ENCODE measurements around the gene UCKL1.
A peak's percentile ranks its signal among the peaks of the same experiment; 100 is the strongest.
"Not testable (repeated sequence)": the region's sequence is repeated elsewhere in the genome, so short reads cannot be mapped to it uniquely, and the experiment has no call there.

UCKL1 gene

GRCh38 chr20:63955827-63956663 is at the start of gene UCKL1:
UCKL1 (minus strand) TSS chr20:63956416; CDS start chr20:63956372, 44 bp downstream.
- peak; percentile 14 for FAIRE-seq

GRCh38 chr20:64005394-64005793 is 49.2 kb upstream of the UCKL1 start:
- no peak for FAIRE-seq

GRCh38 chr20:64003960-64004725 is 47.9 kb upstream of the UCKL1 start:
- no peak for FAIRE-seq

- FAIRE-seq, result no peak
Observed at GRCh38 chr20:64001607-64002011, 45.4 kb upstream of the UCKL1 start.

GRCh38 chr20:64000906-64001305 is 44.7 kb upstream of the UCKL1 start:
- no peak for FAIRE-seq

GRCh38 chr20:63982937-63983336 is 26.7 kb upstream of the UCKL1 start:
- no peak for FAIRE-seq

- no peak for FAIRE-seq
Observed at GRCh38 chr20:63980806-63981728, 24.9 kb upstream of the UCKL1 start, which contains the start of gene PRPF6. PRPF6 (plus strand) TSS chr20:63981132; CDS start chr20:63981246, 114 bp downstream.

GRCh38 chr20:63980317-63980805 is 24.1 kb upstream of the UCKL1 start:
- no peak for FAIRE-seq

- FAIRE-seq, result no peak
Observed at GRCh38 chr20:63979557-63980316, 23.5 kb upstream of the UCKL1 start, which contains the start of gene SAMD10. SAMD10 (minus strand) TSS chr20:63979642; CDS start chr20:63979467, 175 bp downstream.

GRCh38 chr20:63979229-63979556 is 23.0 kb upstream of the UCKL1 start:
- FAIRE-seq, result no peak

GRCh38 chr20:63978319-63979228 is 22.4 kb upstream of the UCKL1 start:
- no peak for FAIRE-seq

- FAIRE-seq, result no peak
Observed at GRCh38 chr20:63977739-63978276, 21.6 kb upstream of the UCKL1 start.

GRCh38 chr20:63976980-63977738 is 20.9 kb upstream of the UCKL1 start:
- no peak for FAIRE-seq

- not testable (repeated sequence) for FAIRE-seq
Observed at GRCh38 chr20:63976511-63976910, 20.3 kb upstream of the UCKL1 start.

- no peak for FAIRE-seq
Observed at GRCh38 chr20:63974402-63975200, 18.4 kb upstream of the UCKL1 start.

GRCh38 chr20:63973636-63974401 is 17.6 kb upstream of the UCKL1 start:
- no peak for FAIRE-seq

GRCh38 chr20:63973160-63973479 is 16.9 kb upstream of the UCKL1 start:
- FAIRE-seq, result no peak
